ENCODE measurements around the gene NOMO2.
"Not testable (repeated sequence)": the region's sequence is repeated elsewhere in the genome, so short reads cannot be mapped to it uniquely, and the experiment has no call there.

DNA sequence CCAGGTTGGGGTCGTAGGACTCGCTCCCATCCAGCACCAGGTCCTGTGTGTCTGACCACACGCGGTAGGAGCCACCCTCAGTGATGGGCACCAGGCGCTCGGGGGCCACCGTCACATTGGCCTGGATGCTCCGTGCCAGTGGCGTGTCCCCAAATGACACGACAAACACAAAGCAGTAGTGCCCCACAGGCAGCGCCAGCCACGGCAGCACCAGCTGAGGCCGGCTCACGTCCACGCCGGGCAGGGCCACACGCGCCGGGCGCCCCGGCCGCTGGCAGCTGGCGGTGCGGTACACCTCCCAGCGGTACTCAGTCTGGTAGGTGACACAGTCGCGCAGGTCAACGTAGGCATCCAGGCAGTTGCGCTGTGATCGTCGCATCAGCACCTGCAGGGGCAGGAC lies 177.0 kb downstream of the NOMO2 start:
- not testable (repeated sequence) for TF ChIP-seq EP300 (IDR thresholded peaks at IDR 0.05; ENCODE audit: borderline replicate concordance in 1 of 2, control insufficient read depth in 1 of 2, low read depth in 2 of 2, low read length in 2 of 2); CHD1 (IDR thresholded peaks at IDR 0.05; ENCODE audit: low read depth, low read length); RAD21 (IDR thresholded peaks at IDR 0.05; ENCODE audit: insufficient read depth, low read depth, low read length); ZNF274 (IDR thresholded peaks at IDR 0.05; ENCODE audit: insufficient read depth, insufficient read length); KLF5 (IDR thresholded peaks at IDR 0.05; ENCODE audit: partially characterized antibody)
- TF ChIP-seq, protein P1, sequence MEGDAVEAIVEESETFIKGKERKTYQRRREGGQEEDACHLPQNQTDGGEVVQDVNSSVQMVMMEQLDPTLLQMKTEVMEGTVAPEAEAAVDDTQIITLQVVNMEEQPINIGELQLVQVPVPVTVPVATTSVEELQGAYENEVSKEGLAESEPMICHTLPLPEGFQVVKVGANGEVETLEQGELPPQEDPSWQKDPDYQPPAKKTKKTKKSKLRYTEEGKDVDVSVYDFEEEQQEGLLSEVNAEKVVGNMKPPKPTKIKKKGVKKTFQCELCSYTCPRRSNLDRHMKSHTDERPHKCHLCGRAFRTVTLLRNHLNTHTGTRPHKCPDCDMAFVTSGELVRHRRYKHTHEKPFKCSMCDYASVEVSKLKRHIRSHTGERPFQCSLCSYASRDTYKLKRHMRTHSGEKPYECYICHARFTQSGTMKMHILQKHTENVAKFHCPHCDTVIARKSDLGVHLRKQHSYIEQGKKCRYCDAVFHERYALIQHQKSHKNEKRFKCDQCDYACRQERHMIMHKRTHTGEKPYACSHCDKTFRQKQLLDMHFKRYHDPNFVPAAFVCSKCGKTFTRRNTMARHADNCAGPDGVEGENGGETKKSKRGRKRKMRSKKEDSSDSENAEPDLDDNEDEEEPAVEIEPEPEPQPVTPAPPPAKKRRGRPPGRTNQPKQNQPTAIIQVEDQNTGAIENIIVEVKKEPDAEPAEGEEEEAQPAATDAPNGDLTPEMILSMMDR (IDR thresholded peaks at IDR 0.05 in 2 of 3, conservative IDR thresholded peaks at IDR 0.05 in 1 of 3; ENCODE audit: control insufficient read depth in 2 of 3, extremely low read depth in 1 of 3, insufficient read depth in 1 of 3, low read depth in 3 of 3, low read length in 3 of 3): not testable (repeated sequence)
- TF ChIP-seq, protein P2, sequence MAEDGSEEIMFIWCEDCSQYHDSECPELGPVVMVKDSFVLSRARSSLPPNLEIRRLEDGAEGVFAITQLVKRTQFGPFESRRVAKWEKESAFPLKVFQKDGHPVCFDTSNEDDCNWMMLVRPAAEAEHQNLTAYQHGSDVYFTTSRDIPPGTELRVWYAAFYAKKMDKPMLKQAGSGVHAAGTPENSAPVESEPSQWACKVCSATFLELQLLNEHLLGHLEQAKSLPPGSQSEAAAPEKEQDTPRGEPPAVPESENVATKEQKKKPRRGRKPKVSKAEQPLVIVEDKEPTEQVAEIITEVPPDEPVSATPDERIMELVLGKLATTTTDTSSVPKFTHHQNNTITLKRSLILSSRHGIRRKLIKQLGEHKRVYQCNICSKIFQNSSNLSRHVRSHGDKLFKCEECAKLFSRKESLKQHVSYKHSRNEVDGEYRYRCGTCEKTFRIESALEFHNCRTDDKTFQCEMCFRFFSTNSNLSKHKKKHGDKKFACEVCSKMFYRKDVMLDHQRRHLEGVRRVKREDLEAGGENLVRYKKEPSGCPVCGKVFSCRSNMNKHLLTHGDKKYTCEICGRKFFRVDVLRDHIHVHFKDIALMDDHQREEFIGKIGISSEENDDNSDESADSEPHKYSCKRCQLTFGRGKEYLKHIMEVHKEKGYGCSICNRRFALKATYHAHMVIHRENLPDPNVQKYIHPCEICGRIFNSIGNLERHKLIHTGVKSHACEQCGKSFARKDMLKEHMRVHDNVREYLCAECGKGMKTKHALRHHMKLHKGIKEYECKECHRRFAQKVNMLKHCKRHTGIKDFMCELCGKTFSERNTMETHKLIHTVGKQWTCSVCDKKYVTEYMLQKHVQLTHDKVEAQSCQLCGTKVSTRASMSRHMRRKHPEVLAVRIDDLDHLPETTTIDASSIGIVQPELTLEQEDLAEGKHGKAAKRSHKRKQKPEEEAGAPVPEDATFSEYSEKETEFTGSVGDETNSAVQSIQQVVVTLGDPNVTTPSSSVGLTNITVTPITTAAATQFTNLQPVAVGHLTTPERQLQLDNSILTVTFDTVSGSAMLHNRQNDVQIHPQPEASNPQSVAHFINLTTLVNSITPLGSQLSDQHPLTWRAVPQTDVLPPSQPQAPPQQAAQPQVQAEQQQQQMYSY (CRISPR knock-in tag; IDR thresholded peaks at IDR 0.05): not testable (repeated sequence)

All from GM12878 (cell line).